ENCODE data around the gene RAI1.
A peak's percentile ranks its signal among the peaks of the same experiment; 100 is the strongest.
"Not testable (repeated sequence)": the region's sequence is repeated elsewhere in the genome, so short reads cannot be mapped to it uniquely, and the experiment has no call there.

Gene RAI1

GRCh38 chr17:17663160-17664063 lies 17.8 kb upstream of the RAI1 start:
- peak; percentile 93 for DNase-seq (ENCODE audit: low spot score)

- DNase-seq (ENCODE audit: low spot score), result no peak
These were observed 17.2 kb upstream of the RAI1 start for GRCh38 chr17:17664064-17664452.

- no peak for DNase-seq (ENCODE audit: low spot score)
These were observed 16.0 kb upstream of the RAI1 start for GRCh38 chr17:17665255-17665654.

GRCh38 chr17:17666111-17666714 lies 15.0 kb upstream of the RAI1 start:
- DNase-seq (ENCODE audit: low spot score), result peak; percentile 58

GRCh38 chr17:17667231-17667630 lies 14.0 kb upstream of the RAI1 start:
- DNase-seq (ENCODE audit: low spot score), result no peak

GRCh38 chr17:17667947-17668346 lies 13.3 kb upstream of the RAI1 start:
- no peak for DNase-seq (ENCODE audit: low spot score)

GRCh38 chr17:17668358-17668757 lies 12.9 kb upstream of the RAI1 start:
- DNase-seq (ENCODE audit: low spot score), result no peak

GRCh38 chr17:17668775-17669579 lies 12.3 kb upstream of the RAI1 start:
- no peak for DNase-seq (ENCODE audit: low spot score)

GRCh38 chr17:17669580-17670235 lies 11.6 kb upstream of the RAI1 start:
- no peak for DNase-seq (ENCODE audit: low spot score)

- DNase-seq (ENCODE audit: low spot score), result no peak
These were observed 10.5 kb upstream of the RAI1 start for GRCh38 chr17:17670701-17671305.

- no peak for DNase-seq (ENCODE audit: low spot score)
These were observed 9.7 kb upstream of the RAI1 start for GRCh38 chr17:17671369-17672129.

GRCh38 chr17:17672453-17673368 lies 8.5 kb upstream of the RAI1 start:
- DNase-seq (ENCODE audit: low spot score), result no peak

GRCh38 chr17:17675416-17675815 lies 5.8 kb upstream of the RAI1 start:
- no peak for DNase-seq (ENCODE audit: low spot score)

GRCh38 chr17:17675925-17676534 lies 5.2 kb upstream of the RAI1 start:
- peak; percentile 77 for DNase-seq (ENCODE audit: low spot score)

GRCh38 chr17:17676752-17677151 lies 4.5 kb upstream of the RAI1 start:
- DNase-seq (ENCODE audit: low spot score), result no peak

- DNase-seq (ENCODE audit: low spot score), result no peak
These were observed 3.8 kb upstream of the RAI1 start for GRCh38 chr17:17677299-17678040.

- not testable (repeated sequence) for DNase-seq (ENCODE audit: low spot score)
These were observed 3.1 kb upstream of the RAI1 start for GRCh38 chr17:17678063-17678699.

GRCh38 chr17:17679243-17679642 lies 2.0 kb upstream of the RAI1 start:
- DNase-seq (ENCODE audit: low spot score), result no peak

Measured in kidney tubule cell (primary cell).